ENCODE data around the gene NSF. TPM values are rescaled to one million over a fixed set of nuclear protein-coding genes. Genes with fewer than 3 reads are reported as not detected.

The NSF gene
- total and polyA plus RNA-seq, 2 donors (not counting 3 experiments of a cell fraction or from before 2014, with no cell fraction given): 18.5 to 43.7 TPM

DNA sequence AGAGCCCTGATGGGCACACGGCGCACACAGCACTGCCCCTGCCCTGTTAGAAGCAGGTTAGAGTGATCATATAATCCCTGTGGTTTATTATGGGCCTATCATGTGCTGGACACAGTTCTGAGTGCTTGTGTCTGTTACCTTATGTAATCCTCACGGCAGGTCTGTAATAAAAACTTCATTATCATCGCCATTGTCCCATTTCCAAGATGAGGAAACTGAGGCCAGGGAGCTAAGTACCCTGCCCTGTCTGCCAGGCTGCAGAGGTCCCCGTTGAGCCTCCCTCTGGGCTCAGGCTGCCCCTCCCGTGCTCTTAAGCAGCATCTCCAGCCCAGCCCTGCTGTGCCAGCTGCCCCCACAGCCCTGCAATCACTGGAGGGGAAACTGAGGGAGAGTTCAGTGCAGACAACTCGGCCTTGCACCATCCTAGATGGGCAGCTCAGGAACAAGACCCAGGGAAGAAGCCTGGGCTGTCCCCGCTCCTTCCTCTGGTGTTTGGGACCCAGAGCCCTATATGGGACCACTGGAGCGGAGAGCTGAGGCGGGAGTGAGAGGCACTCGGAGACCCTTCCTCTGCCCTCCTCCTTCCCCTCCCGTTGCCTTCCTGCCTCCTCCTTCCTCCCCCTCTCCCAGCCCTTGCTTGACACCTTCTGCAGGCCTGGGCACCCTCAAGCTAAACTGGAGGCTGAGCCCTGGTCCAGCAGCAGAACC is 186.0 kb downstream of the NSF start:
- dilution Hi-C loops (cut with MboI; ENCODE audit: extremely low pct_ligation_motif_present, low sequenced_read_pairs) (no loop called here), intact Hi-C loops (cut with micrococcal nuclease) (no loop called here)
- Histone ChIP-seq H3K9ac (replicated peaks; ENCODE audit: extremely low read depth, insufficient read depth, low read length) (no peak overlapping the region), H4K20me1 (replicated peaks; ENCODE audit: control insufficient read depth, extremely low read depth, insufficient read depth, low read length) (no peaks in the 10 kb centered on the region), H3K36me3 (ENCODE audit: control insufficient read depth in 2 of 2, extremely low read depth in 1 of 2, insufficient read depth in 2 of 2, low read length in 2 of 2) (no peaks in the 10 kb centered on the region), H3K27ac (ENCODE audit: insufficient read depth, low read depth, low read length) (no peak overlapping the region), H3K4me3 (replicated peaks in 1 of 3; ENCODE audit: insufficient read depth in 1 of 3, low read depth in 1 of 3, low read length in 3 of 3) (no peak overlapping the region), H3K4me1 (ENCODE audit: control insufficient read depth, extremely low read depth, insufficient read depth, low read length) (no peaks in the 10 kb centered on the region), H2AFZ (ENCODE audit: low read depth, low read length) (no peak overlapping the region), H3K27me3 (ENCODE audit: control insufficient read depth in 2 of 2, insufficient read depth in 2 of 2, low read length in 2 of 2) (peaks cover 0 to 2% of the 10 kb centered on the region in 2 experiments), H3K9me3 (replicated peaks; ENCODE audit: control insufficient read depth, insufficient read depth, low read length) (no peaks in the 10 kb centered on the region), H3K9me1 (replicated peaks; ENCODE audit: control insufficient read depth, extremely low read depth, insufficient read depth, low read length) (no peaks in the 10 kb centered on the region), H3K4me2 (ENCODE audit: insufficient read depth, low read length) (no peak overlapping the region), H3K79me2 (ENCODE audit: control insufficient read depth, insufficient read depth, low read length) (no peaks in the 10 kb centered on the region)
- CTCF ChIA-PET: interaction anchor here (1.0 to 1.2 kb wide), 2 partner anchors 10 to 59 kb away, joined by 3 read pairs; no protein-coding TSS in a partner anchor
- no peak for FAIRE-seq
- POLR2A ChIA-PET: no interaction called here
- no TSS peak for BruUV-seq (replicated peaks)
- no peak for DNase-seq (ENCODE audit: low read depth, low spot score)
- TF ChIP-seq JUN (IDR thresholded peaks at IDR 0.05; ENCODE audit: borderline replicate concordance, insufficient read depth, insufficient read length, low read depth) (no peak), EZH2 (IDR thresholded peaks at IDR 0.05; ENCODE audit: borderline replicate concordance, low read depth, low read length, severe bottlenecking) (no peak), FOS (IDR thresholded peaks at IDR 0.05; ENCODE audit: borderline replicate concordance, insufficient read depth, low read length) (no peak), POLR2AphosphoS5 (IDR thresholded peaks at IDR 0.05; ENCODE audit: insufficient read depth, low read depth, low read length) (no peak), GATA2 (IDR thresholded peaks at IDR 0.05; ENCODE audit: insufficient read depth, insufficient read length, low read depth, low read length) (no peak), POLR2A (IDR thresholded peaks at IDR 0.05; ENCODE audit: low read depth, low read length) (no peak), MAX (IDR thresholded peaks at IDR 0.05; ENCODE audit: insufficient read depth, insufficient read length) (no peak), MYC (IDR thresholded peaks at IDR 0.05; ENCODE audit: low read depth, low read length) (no peak)
- TF ChIP-seq, protein P1, sequence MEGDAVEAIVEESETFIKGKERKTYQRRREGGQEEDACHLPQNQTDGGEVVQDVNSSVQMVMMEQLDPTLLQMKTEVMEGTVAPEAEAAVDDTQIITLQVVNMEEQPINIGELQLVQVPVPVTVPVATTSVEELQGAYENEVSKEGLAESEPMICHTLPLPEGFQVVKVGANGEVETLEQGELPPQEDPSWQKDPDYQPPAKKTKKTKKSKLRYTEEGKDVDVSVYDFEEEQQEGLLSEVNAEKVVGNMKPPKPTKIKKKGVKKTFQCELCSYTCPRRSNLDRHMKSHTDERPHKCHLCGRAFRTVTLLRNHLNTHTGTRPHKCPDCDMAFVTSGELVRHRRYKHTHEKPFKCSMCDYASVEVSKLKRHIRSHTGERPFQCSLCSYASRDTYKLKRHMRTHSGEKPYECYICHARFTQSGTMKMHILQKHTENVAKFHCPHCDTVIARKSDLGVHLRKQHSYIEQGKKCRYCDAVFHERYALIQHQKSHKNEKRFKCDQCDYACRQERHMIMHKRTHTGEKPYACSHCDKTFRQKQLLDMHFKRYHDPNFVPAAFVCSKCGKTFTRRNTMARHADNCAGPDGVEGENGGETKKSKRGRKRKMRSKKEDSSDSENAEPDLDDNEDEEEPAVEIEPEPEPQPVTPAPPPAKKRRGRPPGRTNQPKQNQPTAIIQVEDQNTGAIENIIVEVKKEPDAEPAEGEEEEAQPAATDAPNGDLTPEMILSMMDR (IDR thresholded peaks at IDR 0.05; ENCODE audit: extremely low read depth in 1 of 2, insufficient read depth in 1 of 2, low read depth in 1 of 2, low read length in 2 of 2): no peak
